B cell (primary cell): Measurements from ENCODE around the gene MOXD1.

Experiments used
- EZH2 ChIP-seq: IDR thresholded peaks from 2 replicates; pipeline ENCODE4 v1.6.1; 2012; ENCODE audit warnings: borderline replicate concordance, low read depth, mild to moderate bottlenecking, moderate library complexity, low read length; ENCODE audit not compliant: insufficient read depth, poor library complexity, severe bottlenecking
- TF ChIP-seq, protein P1 (sequence below): fragments of 200-600 bp; IDR thresholded peaks from one replicate; pipeline ENCODE4 v1.8.0; 2022; ENCODE audit warnings: antibody characterized with exemption, mild to moderate bottlenecking

DNA sequence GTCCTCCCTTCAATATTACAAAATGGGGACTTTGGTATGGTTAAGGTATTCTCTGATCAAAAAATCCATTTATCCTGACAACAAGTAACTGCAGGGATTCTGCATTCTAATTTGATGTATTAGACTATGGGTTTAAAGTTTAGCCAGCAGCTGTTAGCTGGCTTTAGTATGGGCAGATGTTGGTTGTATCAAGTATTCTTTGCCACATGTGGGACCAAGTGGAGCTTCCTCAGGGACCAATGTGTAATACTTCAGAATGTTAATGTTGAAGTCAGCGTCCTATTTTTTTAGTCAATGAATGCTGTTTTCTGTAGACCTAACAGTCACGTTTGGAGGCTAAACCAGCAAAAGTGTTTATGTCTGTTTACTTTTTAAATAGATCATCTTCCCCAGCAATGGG, 41.4 kb downstream of the MOXD1 start:
- TF ChIP-seq, protein P1, sequence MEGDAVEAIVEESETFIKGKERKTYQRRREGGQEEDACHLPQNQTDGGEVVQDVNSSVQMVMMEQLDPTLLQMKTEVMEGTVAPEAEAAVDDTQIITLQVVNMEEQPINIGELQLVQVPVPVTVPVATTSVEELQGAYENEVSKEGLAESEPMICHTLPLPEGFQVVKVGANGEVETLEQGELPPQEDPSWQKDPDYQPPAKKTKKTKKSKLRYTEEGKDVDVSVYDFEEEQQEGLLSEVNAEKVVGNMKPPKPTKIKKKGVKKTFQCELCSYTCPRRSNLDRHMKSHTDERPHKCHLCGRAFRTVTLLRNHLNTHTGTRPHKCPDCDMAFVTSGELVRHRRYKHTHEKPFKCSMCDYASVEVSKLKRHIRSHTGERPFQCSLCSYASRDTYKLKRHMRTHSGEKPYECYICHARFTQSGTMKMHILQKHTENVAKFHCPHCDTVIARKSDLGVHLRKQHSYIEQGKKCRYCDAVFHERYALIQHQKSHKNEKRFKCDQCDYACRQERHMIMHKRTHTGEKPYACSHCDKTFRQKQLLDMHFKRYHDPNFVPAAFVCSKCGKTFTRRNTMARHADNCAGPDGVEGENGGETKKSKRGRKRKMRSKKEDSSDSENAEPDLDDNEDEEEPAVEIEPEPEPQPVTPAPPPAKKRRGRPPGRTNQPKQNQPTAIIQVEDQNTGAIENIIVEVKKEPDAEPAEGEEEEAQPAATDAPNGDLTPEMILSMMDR, result no peak
- TF ChIP-seq EZH2, result no peak
